Measurements from ENCODE around the gene TLCD1.

Gene TLCD1

GRCh38 chr17:28726226-28726626 is at the start of gene TLCD1:
Gene TLCD1 (minus strand): TSS chr17:28726233. CDS start chr17:28726097, 136 bp downstream.
- peak within 1 kb of the TSS; percentile 74 to 83 for H3K4me3 ChIP-seq (replicated peaks in 1 of 2; ENCODE audit: low read depth in 2 of 2, low read length in 2 of 2)
- peak; percentile 55 to 57 for DNase-seq (ENCODE audit: low read depth in 2 of 2)
- no peak for TF ChIP-seq CTCF (IDR thresholded peaks at IDR 0.05; ENCODE audit: low read depth, low read length)

GRCh38 chr17:28774206-28774605 is 48.2 kb upstream of the TLCD1 start:
- no peak for DNase-seq (ENCODE audit: low read depth in 2 of 2)
- no peak overlapping the region for H3K4me3 ChIP-seq (replicated peaks in 1 of 2; ENCODE audit: low read depth in 2 of 2, low read length in 2 of 2)
- TF ChIP-seq CTCF (IDR thresholded peaks at IDR 0.05; ENCODE audit: low read depth, low read length) = no peak

GRCh38 chr17:28773736-28774135 is 47.7 kb upstream of the TLCD1 start:
- no peak for DNase-seq (ENCODE audit: low read depth in 2 of 2)
- TF ChIP-seq CTCF (IDR thresholded peaks at IDR 0.05; ENCODE audit: low read depth, low read length) = no peak
- no peak overlapping the region for H3K4me3 ChIP-seq (replicated peaks in 1 of 2; ENCODE audit: low read depth in 2 of 2, low read length in 2 of 2)

DNA sequence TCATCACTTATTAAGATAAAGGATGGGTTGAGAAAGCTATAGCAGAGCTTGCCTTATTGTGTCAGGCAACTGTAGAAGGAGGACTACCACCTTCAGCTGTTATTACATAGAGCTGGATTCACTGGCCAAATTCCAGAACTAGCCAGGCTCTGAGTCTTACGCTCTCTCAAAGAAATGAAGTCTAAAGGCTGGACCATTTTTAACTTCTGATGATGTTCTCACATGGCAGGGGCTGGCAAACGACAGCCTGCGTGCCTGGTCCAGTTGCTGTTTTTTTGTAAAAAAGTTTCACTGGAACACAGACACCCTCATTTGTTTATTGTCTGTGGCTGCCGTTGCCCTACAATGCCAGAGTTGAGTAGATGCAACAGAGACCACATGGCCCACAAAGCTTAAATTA is 39.0 kb upstream of the TLCD1 start:
- no peak for DNase-seq (ENCODE audit: low read depth in 2 of 2)
- H3K4me3 ChIP-seq (replicated peaks in 1 of 2; ENCODE audit: low read depth in 2 of 2, low read length in 2 of 2) = no peak overlapping the region
- no peak for TF ChIP-seq CTCF (IDR thresholded peaks at IDR 0.05; ENCODE audit: low read depth, low read length)

- DNase-seq (ENCODE audit: low read depth in 2 of 2) = peak; percentile 86 to 88
- H3K4me3 ChIP-seq (replicated peaks in 1 of 2; ENCODE audit: low read depth in 2 of 2, low read length in 2 of 2) = no peak overlapping the region
- peak; percentile 83 for TF ChIP-seq CTCF (IDR thresholded peaks at IDR 0.05; ENCODE audit: low read depth, low read length)
Measured at GRCh38 chr17:28763804-28764266, 37.8 kb upstream of the TLCD1 start.

GRCh38 chr17:28763137-28763799 is 37.2 kb upstream of the TLCD1 start:
- no peak for DNase-seq (ENCODE audit: low read depth in 2 of 2)
- no peak for TF ChIP-seq CTCF (IDR thresholded peaks at IDR 0.05; ENCODE audit: low read depth, low read length)
- no peak overlapping the region for H3K4me3 ChIP-seq (replicated peaks in 1 of 2; ENCODE audit: low read depth in 2 of 2, low read length in 2 of 2)

All from cardiac fibroblast (primary cell).